ENCODE data around the gene KCNA2.

- TF ChIP-seq EZH2 (IDR thresholded peaks at IDR 0.05) (no peak), POLR2AphosphoS5 (IDR thresholded peaks at IDR 0.05; ENCODE audit: borderline replicate concordance, low read depth, low read length) (no peak)
Observed at GRCh38 chr1:110561596-110561995, 44.6 kb downstream of the KCNA2 start.
